ENCODE data around the gene CEBPZ. TPM values are rescaled to one million over a fixed set of nuclear protein-coding genes. Genes with fewer than 3 reads are reported as not detected.
"Not testable (repeated sequence)": the region's sequence is repeated elsewhere in the genome, so short reads cannot be mapped to it uniquely, and the experiment has no call there.

Gene CEBPZ
- total RNA-seq, 1 donor, result 36.6 TPM

DNA sequence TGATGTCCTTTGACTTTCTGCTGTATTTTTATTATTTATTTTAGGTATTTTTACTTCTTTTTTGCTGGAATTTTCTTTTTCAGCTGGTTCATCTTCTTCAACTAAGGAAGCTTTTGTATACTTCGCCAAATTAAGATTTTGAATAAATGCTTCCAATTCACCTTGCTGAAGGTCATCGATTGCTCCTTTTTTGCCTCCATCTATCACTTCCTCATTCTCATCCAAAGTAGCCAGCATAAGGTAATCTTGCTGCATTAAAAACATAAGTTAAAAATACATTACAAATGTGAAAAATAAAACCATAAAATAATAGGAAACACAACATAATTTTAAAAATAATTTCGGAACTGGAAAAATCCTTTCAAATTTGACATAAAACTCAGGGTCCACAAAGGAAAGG lies 2.6 kb downstream of the CEBPZ start:
- Histone ChIP-seq H3K9me3 (ENCODE audit: low read depth, low read length) (no peaks in the 10 kb centered on the region), H3K4me3 (ENCODE audit: insufficient read depth, low read length) (no peak overlapping the region), H3K79me2 (ENCODE audit: insufficient read depth, low read length) (peaks cover 87% of the 10 kb centered on the region), H3K4me2 (ENCODE audit: insufficient read depth, low read length) (no peak overlapping the region), H4K20me1 (ENCODE audit: insufficient read depth, low read length) (peaks cover 29% of the 10 kb centered on the region), H3K36me3 (ENCODE audit: insufficient read depth, low read length) (peaks cover 22% of the 10 kb centered on the region), H2AFZ (ENCODE audit: low read length) (no peak overlapping the region), H3K27ac (ENCODE audit: low read depth, low read length) (no peak overlapping the region), H3K27me3 (ENCODE audit: insufficient read depth, low read length) (no peaks in the 10 kb centered on the region), H3K4me1 (ENCODE audit: insufficient read depth, low read length) (peaks cover 20% of the 10 kb centered on the region)
- DNase-seq (ENCODE audit: insufficient read length, low spot score, missing footprints), result no peak
- no peak for TF ChIP-seq CTCF (IDR thresholded peaks at IDR 0.05; ENCODE audit: extremely low read depth, low read depth, low read length)

DNA sequence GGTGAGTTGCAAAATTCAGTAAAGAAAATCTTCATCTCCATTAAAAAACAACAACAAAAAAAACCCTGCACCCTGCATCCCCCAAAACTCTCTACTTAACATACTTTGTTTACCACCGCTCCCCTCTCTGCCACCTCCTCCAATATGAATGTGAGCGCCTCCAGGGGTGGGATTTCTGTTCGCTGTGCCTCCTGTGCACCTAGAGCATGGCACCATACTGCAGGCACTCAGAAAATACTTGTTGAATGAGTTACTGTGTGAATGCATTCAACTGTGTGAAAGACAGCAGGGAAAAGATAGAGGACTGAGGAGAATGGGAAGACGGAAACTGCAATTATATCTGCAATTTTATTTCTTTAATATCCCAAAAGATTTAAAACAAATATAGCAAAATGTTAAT lies 4.5 kb downstream of the CEBPZ start:
- Histone ChIP-seq H3K79me2 (ENCODE audit: insufficient read depth, low read length) (peaks cover 77% of the 10 kb centered on the region), H3K27ac (ENCODE audit: low read depth, low read length) (no peak overlapping the region), H3K9me3 (ENCODE audit: low read depth, low read length) (no peaks in the 10 kb centered on the region), H4K20me1 (ENCODE audit: insufficient read depth, low read length) (peaks cover 29% of the 10 kb centered on the region), H3K4me2 (ENCODE audit: insufficient read depth, low read length) (no peak overlapping the region), H3K27me3 (ENCODE audit: insufficient read depth, low read length) (no peaks in the 10 kb centered on the region), H2AFZ (ENCODE audit: low read length) (no peak overlapping the region), H3K36me3 (ENCODE audit: insufficient read depth, low read length) (peaks cover 39% of the 10 kb centered on the region), H3K4me3 (ENCODE audit: insufficient read depth, low read length) (no peak overlapping the region), H3K4me1 (ENCODE audit: insufficient read depth, low read length) (peaks cover 12% of the 10 kb centered on the region)
- DNase-seq (ENCODE audit: insufficient read length, low spot score, missing footprints), result no peak
- no peak for TF ChIP-seq CTCF (IDR thresholded peaks at IDR 0.05; ENCODE audit: extremely low read depth, low read depth, low read length)

DNA sequence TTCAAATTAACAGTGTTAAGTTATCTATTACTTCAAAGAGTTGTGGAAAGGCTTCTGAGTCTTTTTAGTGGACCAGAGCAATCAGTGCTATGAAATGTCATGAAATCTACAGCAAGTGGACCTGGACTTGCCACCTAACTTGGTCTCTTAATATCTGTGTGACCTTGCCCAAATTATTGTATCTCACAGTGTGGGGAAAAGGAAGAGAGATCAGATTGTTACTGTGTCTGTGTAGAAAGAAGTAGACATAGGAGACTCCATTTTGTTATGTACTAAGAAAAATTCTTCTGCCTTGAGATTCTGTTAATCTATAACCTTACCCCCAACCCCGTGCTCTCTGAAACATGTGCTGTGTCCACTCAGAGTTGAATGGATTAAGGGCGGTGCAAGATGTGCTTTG lies 6.3 kb downstream of the CEBPZ start:
- not testable (repeated sequence) for H2AFZ ChIP-seq (ENCODE audit: low read length); H3K4me2 ChIP-seq (ENCODE audit: insufficient read depth, low read length); H3K4me3 ChIP-seq (ENCODE audit: insufficient read depth, low read length); H3K4me1 ChIP-seq (ENCODE audit: insufficient read depth, low read length); H3K9me3 ChIP-seq (ENCODE audit: low read depth, low read length); H3K27me3 ChIP-seq (ENCODE audit: insufficient read depth, low read length); DNase-seq (ENCODE audit: insufficient read length, low spot score, missing footprints); H3K27ac ChIP-seq (ENCODE audit: low read depth, low read length)
- H3K36me3 ChIP-seq (ENCODE audit: insufficient read depth, low read length), result peaks cover 48% of the 10 kb centered on the region
- H4K20me1 ChIP-seq (ENCODE audit: insufficient read depth, low read length), result peaks cover 25% of the 10 kb centered on the region
- H3K79me2 ChIP-seq (ENCODE audit: insufficient read depth, low read length), result peaks cover 64% of the 10 kb centered on the region

DNA sequence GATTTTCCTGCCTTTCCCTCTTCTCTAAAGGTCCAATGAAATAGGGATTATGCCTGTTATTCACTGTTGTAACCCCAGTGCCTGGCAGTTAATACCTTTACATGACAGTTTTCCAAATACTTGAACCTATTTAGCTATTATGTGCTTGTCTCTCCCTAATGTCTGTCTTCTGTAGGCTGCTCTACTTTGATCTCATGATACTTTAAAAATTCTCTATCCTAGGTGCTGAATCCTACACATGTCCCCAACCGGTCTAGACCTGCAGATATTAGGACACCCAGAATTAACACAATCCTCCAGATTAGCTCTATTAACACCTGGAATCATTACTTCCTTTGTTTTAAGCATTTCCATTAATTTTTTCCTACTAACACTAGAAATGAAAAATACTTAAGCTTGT lies 7.3 kb downstream of the CEBPZ start:
- H3K4me3 ChIP-seq (ENCODE audit: insufficient read depth, low read length), result no peak overlapping the region
- H4K20me1 ChIP-seq (ENCODE audit: insufficient read depth, low read length), result peaks cover 17% of the 10 kb centered on the region
- no peaks in the 10 kb centered on the region for H3K27me3 ChIP-seq (ENCODE audit: insufficient read depth, low read length)
- TF ChIP-seq CTCF (IDR thresholded peaks at IDR 0.05; ENCODE audit: extremely low read depth, low read depth, low read length), result no peak
- peaks cover 55% of the 10 kb centered on the region for H3K36me3 ChIP-seq (ENCODE audit: insufficient read depth, low read length)
- H2AFZ ChIP-seq (ENCODE audit: low read length), result no peak overlapping the region
- DNase-seq (ENCODE audit: insufficient read length, low spot score, missing footprints), result no peak
- no peak overlapping the region for H3K4me2 ChIP-seq (ENCODE audit: insufficient read depth, low read length)
- no peaks in the 10 kb centered on the region for H3K4me1 ChIP-seq (ENCODE audit: insufficient read depth, low read length)
- peaks cover 53% of the 10 kb centered on the region for H3K79me2 ChIP-seq (ENCODE audit: insufficient read depth, low read length)
- no peak overlapping the region for H3K27ac ChIP-seq (ENCODE audit: low read depth, low read length)
- no peaks in the 10 kb centered on the region for H3K9me3 ChIP-seq (ENCODE audit: low read depth, low read length)
